ENCODE measurements around the gene ACTR5.
"Not testable (repeated sequence)": the region's sequence is repeated elsewhere in the genome, so short reads cannot be mapped to it uniquely, and the experiment has no call there.

ACTR5 gene

DNA sequence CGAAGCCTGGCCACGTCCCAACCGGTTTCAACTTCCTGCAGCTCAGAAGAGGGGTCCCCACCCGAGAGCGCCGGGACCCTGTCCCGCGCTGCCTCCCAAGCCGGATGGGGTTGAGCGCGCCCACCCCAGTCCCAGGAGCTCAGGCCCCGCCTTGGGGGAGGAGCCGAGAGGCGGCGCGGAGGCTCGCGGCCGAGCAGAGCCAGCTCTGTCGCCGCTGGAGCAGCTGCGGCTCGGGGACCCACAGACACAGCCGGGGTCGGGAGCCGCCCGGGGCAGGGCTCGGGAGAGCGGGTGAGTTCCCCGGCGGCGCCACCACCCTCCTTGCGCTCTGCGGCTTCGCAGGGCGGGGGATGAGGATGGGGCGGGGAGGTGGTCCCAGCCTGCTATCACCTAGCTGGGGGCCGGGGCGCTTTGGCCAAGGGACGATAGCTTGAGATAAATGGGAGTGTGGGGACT, 57.3 kb downstream of the ACTR5 start, which contains the start of gene PPP1R16B:
PPP1R16B (plus strand) TSS at position 196 of the 456 bp plus-strand sequence. CDS start 30,229 bp downstream, outside the sequence.
- no peak for DNase-seq (ENCODE audit: low spot score)

DNA sequence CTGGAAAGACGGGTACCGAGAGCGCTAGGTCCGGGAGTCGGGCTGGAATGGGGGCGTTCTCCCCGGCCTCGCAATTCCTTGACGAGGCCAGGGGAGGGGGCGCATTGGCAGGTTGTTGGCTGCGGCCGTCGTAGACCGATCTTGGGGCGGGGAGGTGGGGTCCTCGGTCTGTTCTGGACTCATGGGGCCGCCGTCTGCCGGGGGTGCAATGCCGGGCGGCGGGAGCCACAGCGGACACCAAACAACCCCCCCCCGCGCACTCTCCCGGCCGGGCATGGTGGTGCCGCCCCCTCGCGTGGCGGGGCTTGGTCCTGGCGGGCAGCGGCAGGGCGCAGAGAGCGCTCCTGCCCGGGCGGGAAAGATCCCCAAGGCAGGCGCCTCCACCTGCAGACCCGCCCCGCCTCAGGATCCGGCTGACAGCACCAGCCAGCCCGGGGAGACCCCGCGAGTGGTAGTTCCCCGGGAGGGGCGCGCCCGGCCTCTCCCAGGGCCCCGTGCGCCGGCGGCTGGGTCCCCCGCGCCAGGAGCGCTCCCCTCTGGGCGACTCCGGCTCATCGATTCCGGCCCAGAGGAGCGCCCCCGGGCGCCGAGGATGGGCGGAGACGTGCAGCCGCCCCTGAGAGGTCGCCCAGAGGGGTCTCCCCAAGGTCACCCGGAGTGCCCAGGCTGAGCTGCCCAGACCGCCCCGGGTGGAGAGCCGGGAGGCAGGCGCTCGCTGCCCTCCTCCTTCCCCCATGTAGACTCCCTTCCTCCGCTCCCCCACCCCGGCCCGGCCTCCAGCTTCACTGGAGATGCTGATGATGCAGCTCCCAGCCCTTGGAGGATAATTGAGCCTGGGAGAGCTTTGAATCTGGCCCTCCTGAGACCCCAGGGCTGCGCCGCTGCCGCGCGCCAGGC, 57.9 kb downstream of the ACTR5 start:
- no peak for DNase-seq (ENCODE audit: low spot score)

GRCh38 chr20:38806855-38807655, 58.8 kb downstream of the ACTR5 start:
- no peak for DNase-seq (ENCODE audit: low spot score)

DNA sequence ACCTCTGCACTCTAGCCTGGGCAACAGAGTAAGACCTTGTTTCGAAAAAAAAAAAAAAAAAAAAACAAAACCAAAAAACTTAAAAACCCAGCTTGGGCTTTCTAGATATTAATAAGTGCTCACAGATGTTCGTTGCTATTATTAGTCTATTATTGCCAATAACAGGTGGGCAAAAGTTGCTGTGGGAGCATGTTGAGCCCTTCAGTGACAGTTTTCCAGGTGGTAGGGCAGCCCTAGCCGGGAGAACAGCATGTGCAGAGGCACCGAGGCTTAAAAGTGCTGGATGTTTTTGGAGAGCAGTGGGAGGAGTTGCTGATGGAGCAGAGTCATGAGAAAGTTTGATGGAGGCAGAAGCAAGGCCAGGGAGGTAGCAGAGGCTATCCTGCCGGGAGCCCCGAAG, 61.7 kb downstream of the ACTR5 start:
- no peak for DNase-seq (ENCODE audit: low spot score)

GRCh38 chr20:38810926-38811630, 62.8 kb downstream of the ACTR5 start:
- no peak for DNase-seq (ENCODE audit: low spot score)

DNA sequence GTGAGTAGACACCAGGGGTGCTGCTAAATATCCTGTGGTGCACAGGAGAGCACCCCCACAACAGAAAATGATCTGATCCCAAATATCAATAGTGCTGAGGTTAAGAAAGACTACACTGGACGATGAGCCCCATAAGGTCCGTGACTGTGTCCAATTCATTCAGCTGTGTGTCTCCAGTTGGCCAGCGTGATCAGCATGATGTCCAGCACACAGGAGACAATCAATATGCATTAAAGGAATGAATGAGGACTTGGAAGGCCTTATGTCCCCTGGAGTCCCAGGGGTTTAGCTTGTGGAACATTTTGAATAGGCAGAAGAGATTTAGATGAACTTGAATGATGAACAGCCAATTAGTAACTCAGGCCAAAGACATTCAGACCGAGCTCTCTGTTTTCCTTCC, 63.5 kb downstream of the ACTR5 start:
- DNase-seq (ENCODE audit: low spot score): no peak

DNA sequence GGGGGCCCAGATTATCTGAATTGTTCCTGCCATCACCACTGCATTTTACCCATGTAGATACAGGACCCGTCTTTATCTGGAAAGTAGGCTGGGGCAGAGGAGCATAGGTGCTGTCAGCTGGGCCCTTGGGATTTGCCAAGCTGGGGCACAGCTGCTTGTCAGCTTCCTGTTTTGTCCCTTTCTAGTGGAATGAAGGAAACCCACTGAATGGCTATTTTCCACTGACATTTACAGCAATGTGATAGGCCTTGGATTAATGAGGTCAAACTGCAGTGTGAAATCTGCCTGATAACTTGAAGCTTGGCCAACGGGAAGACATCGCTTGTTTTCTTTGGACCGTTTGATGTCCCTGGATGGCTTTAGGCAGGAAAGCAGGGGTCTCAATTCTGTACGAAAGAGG, 63.9 kb downstream of the ACTR5 start:
- no peak for DNase-seq (ENCODE audit: low spot score)

DNA sequence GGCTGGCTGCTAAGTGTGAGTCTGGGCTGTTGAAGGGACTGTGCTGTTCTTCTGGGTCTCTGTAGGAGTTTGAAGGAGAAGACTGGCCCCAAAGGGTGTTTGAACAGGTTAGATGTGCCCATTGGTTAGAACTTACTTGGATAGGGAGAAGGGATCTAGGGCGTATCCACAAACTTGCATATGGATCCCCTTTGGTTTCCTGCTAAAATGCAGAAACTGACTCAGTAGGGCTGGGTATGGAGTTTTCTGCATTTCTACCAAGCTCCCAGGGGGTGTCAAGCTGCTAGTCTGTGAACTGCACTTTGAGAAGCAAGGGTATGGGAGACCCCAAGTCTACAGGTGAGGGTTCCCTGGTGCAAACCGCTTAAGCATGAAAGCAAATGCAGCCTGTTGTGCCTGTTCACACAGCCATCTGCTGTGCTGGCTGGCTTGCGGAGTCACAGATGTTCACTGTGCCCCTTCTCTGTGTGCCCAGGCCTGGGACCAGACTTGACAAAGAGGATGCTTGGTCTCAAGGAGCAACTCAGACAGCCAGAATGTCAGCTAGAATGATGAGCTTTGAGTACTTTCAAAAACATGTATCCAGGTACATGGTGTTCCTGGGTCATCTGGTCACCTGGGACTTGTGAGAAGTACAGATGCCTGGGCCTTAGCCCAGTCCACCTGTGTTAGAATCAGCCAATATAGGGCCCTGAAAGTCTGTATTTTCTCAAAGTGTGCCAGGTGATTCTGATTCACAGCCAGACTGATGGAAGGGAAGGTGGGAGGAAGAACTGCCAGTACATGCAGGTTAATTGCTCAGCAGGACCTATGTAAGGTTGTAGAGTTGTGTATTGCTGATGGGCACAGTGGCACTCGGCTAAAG, 64.7 kb downstream of the ACTR5 start:
- DNase-seq (ENCODE audit: low spot score): no peak

DNA sequence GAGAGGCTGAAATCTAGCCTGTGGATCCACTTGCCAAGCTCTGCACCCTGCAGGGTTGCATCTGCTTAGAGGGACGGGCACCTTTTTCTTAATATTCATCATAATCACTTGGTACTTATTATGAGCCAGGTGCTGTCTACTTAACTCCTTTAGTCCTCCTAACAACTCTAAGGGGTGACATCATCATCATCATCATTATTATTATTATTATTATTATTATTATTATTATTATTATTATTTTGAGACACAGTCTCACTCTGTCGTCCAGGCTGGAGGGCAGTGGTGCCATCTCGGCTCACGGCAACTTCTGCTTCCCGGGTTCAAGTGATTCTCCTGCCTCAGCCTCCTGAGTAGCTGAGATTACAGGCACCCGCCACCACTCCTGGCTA, 65.3 kb downstream of the ACTR5 start:
- DNase-seq (ENCODE audit: low spot score): not testable (repeated sequence)

GRCh38 chr20:38815446-38815845, 67.2 kb downstream of the ACTR5 start:
- no peak for DNase-seq (ENCODE audit: low spot score)

- no peak for DNase-seq (ENCODE audit: low spot score)
Measured at GRCh38 chr20:38818113-38819065, 70.1 kb downstream of the ACTR5 start.
